Measurements from ENCODE around the gene IL10RB.

DNA sequence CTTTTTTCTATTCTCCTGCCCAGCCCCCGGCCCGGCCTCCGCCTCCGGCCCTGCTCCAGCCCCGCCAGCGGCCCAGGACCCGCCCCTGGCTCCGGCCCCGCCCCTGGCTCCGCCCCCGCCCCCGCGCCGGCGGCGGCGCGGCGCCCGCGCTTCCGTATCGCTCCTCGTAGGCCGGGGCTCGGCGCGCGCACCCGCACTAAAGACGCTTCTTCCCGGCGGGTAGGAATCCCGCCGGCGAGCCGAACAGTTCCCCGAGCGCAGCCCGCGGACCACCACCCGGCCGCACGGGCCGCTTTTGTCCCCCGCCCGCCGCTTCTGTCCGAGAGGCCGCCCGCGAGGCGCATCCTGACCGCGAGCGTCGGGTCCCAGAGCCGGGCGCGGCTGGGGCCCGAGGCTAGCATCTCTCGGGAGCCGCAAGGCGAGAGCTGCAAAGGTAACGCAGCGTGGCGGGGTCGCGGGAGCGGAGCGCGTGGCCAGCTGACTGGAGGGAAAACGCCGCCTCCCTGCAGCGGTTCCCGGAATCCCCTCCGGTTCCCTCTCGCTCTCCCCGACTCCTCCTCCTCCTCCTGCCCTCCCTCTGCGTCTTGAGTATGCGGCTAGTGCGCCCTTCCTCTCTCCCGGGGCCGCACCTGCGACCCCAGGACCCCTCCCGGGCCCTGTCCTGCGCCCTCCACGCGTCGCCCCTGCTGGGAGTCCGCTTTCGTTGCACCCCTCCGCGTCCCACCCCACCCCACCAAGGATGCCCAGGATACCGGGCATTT, 36.2 kb upstream of the IL10RB start, which contains the start of gene IFNAR2:
- no peak for TF ChIP-seq EZH2 (IDR thresholded peaks at IDR 0.05; ENCODE audit: borderline replicate concordance, insufficient read depth, low read depth, low read length, poor library complexity, severe bottlenecking)
- TF ChIP-seq, protein P1, sequence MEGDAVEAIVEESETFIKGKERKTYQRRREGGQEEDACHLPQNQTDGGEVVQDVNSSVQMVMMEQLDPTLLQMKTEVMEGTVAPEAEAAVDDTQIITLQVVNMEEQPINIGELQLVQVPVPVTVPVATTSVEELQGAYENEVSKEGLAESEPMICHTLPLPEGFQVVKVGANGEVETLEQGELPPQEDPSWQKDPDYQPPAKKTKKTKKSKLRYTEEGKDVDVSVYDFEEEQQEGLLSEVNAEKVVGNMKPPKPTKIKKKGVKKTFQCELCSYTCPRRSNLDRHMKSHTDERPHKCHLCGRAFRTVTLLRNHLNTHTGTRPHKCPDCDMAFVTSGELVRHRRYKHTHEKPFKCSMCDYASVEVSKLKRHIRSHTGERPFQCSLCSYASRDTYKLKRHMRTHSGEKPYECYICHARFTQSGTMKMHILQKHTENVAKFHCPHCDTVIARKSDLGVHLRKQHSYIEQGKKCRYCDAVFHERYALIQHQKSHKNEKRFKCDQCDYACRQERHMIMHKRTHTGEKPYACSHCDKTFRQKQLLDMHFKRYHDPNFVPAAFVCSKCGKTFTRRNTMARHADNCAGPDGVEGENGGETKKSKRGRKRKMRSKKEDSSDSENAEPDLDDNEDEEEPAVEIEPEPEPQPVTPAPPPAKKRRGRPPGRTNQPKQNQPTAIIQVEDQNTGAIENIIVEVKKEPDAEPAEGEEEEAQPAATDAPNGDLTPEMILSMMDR (IDR thresholded peaks at IDR 0.05): no peak
